Muscle of arm (tissue), 12 donors: ENCODE measurements around the gene SLC1A2. TPM values are rescaled to one million over a fixed set of nuclear protein-coding genes. Genes with fewer than 3 reads are reported as not detected.

Experiments
- DNase-seq: peaks from one replicate; pipeline ENCODE4 v3.0.0-alpha.2; 2013
- polyA plus RNA-seq, 12 donors: library from polyadenylated mRNA; unstranded; fragments of 120-200 nt; gene quantifications; one replicate each; pipeline ENCODE4 v1.2.1, GENCODE V29; 2013; ENCODE audit not compliant: insufficient read length in 12 of 12

SLC1A2 gene
- polyA plus RNA-seq, 12 donors, result 0.49 to 2.1 (median 0.82) TPM; not detected in 2

GRCh38 chr11:35352077-35352888, 67.1 kb downstream of the SLC1A2 start:
- DNase-seq, result no peak

- no peak for DNase-seq
These were observed 69.5 kb downstream of the SLC1A2 start for GRCh38 chr11:35349897-35350296.

GRCh38 chr11:35348898-35349687, 70.3 kb downstream of the SLC1A2 start:
- DNase-seq, result no peak

GRCh38 chr11:35347921-35348331, 71.4 kb downstream of the SLC1A2 start:
- DNase-seq, result no peak

GRCh38 chr11:35347173-35347878, 72.0 kb downstream of the SLC1A2 start:
- no peak for DNase-seq

GRCh38 chr11:35346472-35347156, 72.7 kb downstream of the SLC1A2 start:
- DNase-seq, result no peak

GRCh38 chr11:35344681-35345574, 74.4 kb downstream of the SLC1A2 start:
- DNase-seq, result no peak

GRCh38 chr11:35343033-35343598, 76.2 kb downstream of the SLC1A2 start:
- no peak for DNase-seq

- no peak for DNase-seq
These were observed 78.6 kb downstream of the SLC1A2 start for GRCh38 chr11:35340715-35341114.

GRCh38 chr11:35340071-35340470, 79.3 kb downstream of the SLC1A2 start:
- DNase-seq, result no peak

- no peak for DNase-seq
These were observed 80.4 kb downstream of the SLC1A2 start for GRCh38 chr11:35338921-35339320.

GRCh38 chr11:35337914-35338305, 81.4 kb downstream of the SLC1A2 start:
- no peak for DNase-seq

GRCh38 chr11:35337136-35337913, 82.0 kb downstream of the SLC1A2 start:
- no peak for DNase-seq

GRCh38 chr11:35336726-35337125, 82.6 kb downstream of the SLC1A2 start:
- no peak for DNase-seq

- DNase-seq, result no peak
These were observed 84.1 kb downstream of the SLC1A2 start for GRCh38 chr11:35335226-35335625.

GRCh38 chr11:35334385-35335090, 84.8 kb downstream of the SLC1A2 start:
- DNase-seq, result no peak

- DNase-seq, result no peak
These were observed 86.8 kb downstream of the SLC1A2 start for GRCh38 chr11:35332524-35332923.

GRCh38 chr11:35330931-35331330, 88.4 kb downstream of the SLC1A2 start:
- no peak for DNase-seq
